GM12873 (cell line): ENCODE measurements around the gene DET1.

Experiments
- CTCF ChIP-seq: IDR thresholded peaks from 2 replicates; pipeline ENCODE4 v1.5.1; 2012; ENCODE audit warnings: low read depth, mild to moderate bottlenecking, moderate library complexity, low read length, control low read depth; ENCODE audit not compliant: insufficient read depth; ENCODE audit errors: missing control alignments

DET1 gene

GRCh38 chr15:88574077-88574476, 27.6 kb upstream of the DET1 start:
- TF ChIP-seq CTCF: no peak

- no peak for TF ChIP-seq CTCF
These were observed 25.4 kb upstream of the DET1 start for GRCh38 chr15:88571852-88572259.

GRCh38 chr15:88571153-88571851, 24.8 kb upstream of the DET1 start:
- no peak for TF ChIP-seq CTCF

GRCh38 chr15:88568589-88568988, 22.1 kb upstream of the DET1 start:
- no peak for TF ChIP-seq CTCF

- no peak for TF ChIP-seq CTCF
These were observed 18.3 kb upstream of the DET1 start for GRCh38 chr15:88564741-88565140.

- TF ChIP-seq CTCF: no peak
These were observed 17.2 kb upstream of the DET1 start for GRCh38 chr15:88563638-88564037.

- no peak for TF ChIP-seq CTCF
These were observed 3.3 kb downstream of the DET1 start for GRCh38 chr15:88543065-88543776.
